Panc1 (cell line): ENCODE measurements around the gene VWA8. TPM values are rescaled to one million over a fixed set of nuclear protein-coding genes. Genes with fewer than 3 reads are reported as not detected.

ENCODE experiments used
- ATAC-seq: fragments of 200-7000 bp; cut with Tn5 transposase; 2 replicates; pipeline ENCODE4 v1.9.1; 2020; ENCODE audit warnings: mild to moderate bottlenecking, moderate library complexity
- BruUV-seq: library from RNA; stranded (reverse); fragments of 400-500 nt; replicated peaks from 2 replicates; lab custom pipeline; 2021; lab: Mats Ljungman, UMichigan
- CTCF ChIA-PET: fragments of 300-600 bp; sonication (Branson Sonifier 250); formaldehyde crosslinking; loops from one replicate; lab custom pipeline; 2022; ENCODE audit warnings: antibody characterized with exemption; lab: Charles Lee
- POLR2A ChIA-PET: fragments of 300-600 bp; sonication (Branson Sonifier 250); formaldehyde crosslinking; loops from one replicate; lab custom pipeline; 2022; ENCODE audit warnings: antibody characterized with exemption; lab: Charles Lee
- DNase-seq: peaks from one replicate; pipeline ENCODE4 v3.0.0-alpha.2; 2010; ENCODE audit warnings: low read depth, low spot score
- H3K27ac ChIP-seq: 2 replicates; pipeline ENCODE4 v1.5.1; 2011; ENCODE audit warnings: mild to moderate bottlenecking, low read length, inconsistent platforms
- H3K27me3 ChIP-seq: fragments of 200-500 bp; sonication (Bioruptor generic); 2 replicates; pipeline ENCODE4 v1.6.0; 2014; ENCODE audit warnings: low read length, inconsistent platforms; ENCODE audit not compliant: control insufficient read depth, insufficient read depth
- H3K36me3 ChIP-seq: fragments of 200-500 bp; sonication (Bioruptor generic); 2 replicates; pipeline ENCODE4 v1.5.1; 2014; ENCODE audit warnings: inconsistent platforms, mild to moderate bottlenecking, low read length, moderate library complexity; ENCODE audit not compliant: control insufficient read depth, insufficient read depth
- H3K4me1 ChIP-seq: 2 replicates; pipeline ENCODE4 v1.5.1; 2011; ENCODE audit warnings: inconsistent platforms, mild to moderate bottlenecking, low read length, moderate library complexity; ENCODE audit not compliant: control insufficient read depth, insufficient read depth
- H3K4me3 ChIP-seq, 2 experiments: 2 replicates each; pipeline ENCODE4 v1.5.1; 2011 to 2012; ENCODE audit warnings: low read depth in 2 of 2, low read length in 2 of 2, mild to moderate bottlenecking in 2 of 2, inconsistent platforms in 1 of 2, moderate library complexity in 1 of 2
- H3K9me3 ChIP-seq: fragments of 200-500 bp; sonication (Bioruptor generic); 2 replicates; pipeline ENCODE4 v1.5.1; 2014; ENCODE audit warnings: low read depth, mild to moderate bottlenecking, inconsistent platforms, low read length, moderate library complexity; ENCODE audit not compliant: control insufficient read depth, insufficient read depth
- CTCF ChIP-seq: fragments of 450-650 bp; IDR thresholded peaks from 2 replicates; pipeline ENCODE4 v1.5.1; 2017; ENCODE audit warnings: mild to moderate bottlenecking
- POLR2AphosphoS5 ChIP-seq: IDR thresholded peaks from 2 replicates; pipeline ENCODE4 v1.6.1; 2012; ENCODE audit warnings: mild to moderate bottlenecking, low read depth, low read length, moderate library complexity
- REST ChIP-seq, 2 experiments: IDR thresholded peaks; 2 replicates each; pipeline ENCODE4 v1.6.1; 2011 to 2012; ENCODE audit warnings: low read depth in 2 of 2, control low read depth in 1 of 2, low read length in 1 of 2, mild to moderate bottlenecking in 1 of 2, moderate library complexity in 1 of 2; ENCODE audit not compliant: insufficient read depth in 1 of 2
- SIN3A ChIP-seq: IDR thresholded peaks from 2 replicates; pipeline ENCODE4 v1.6.1; 2012; ENCODE audit warnings: low read depth, mild to moderate bottlenecking, low read length, moderate library complexity, borderline replicate concordance; ENCODE audit not compliant: insufficient read depth
- TCF7L2 ChIP-seq: IDR thresholded peaks from 2 replicates; pipeline ENCODE4 v1.6.1; 2011; ENCODE audit warnings: mild to moderate bottlenecking, low read depth, low read length, inconsistent platforms
- in situ Hi-C: cut with HindIII; loops from 2 replicates; pipeline ENCODE4 v1.10.0; 2016; ENCODE audit warnings: low sequenced_read_pairs, low pct_unique_long_range_greater_than_20kb
- intact Hi-C: fragments of 100-400 bp; cut with micrococcal nuclease; formaldehyde crosslinking; loops from one replicate; pipeline ENCODE4 v1.10.0; 2022; ENCODE audit not compliant: unreplicated experiment
- total RNA-seq: library from RNA; stranded (reverse); gene quantifications from one replicate; pipeline ENCODE4 v1.2.1, GENCODE V29; 2021; ENCODE audit not compliant: unreplicated experiment

VWA8 gene
- total RNA-seq, 1 experiment from 2014 or later = 11.2 TPM

DNA sequence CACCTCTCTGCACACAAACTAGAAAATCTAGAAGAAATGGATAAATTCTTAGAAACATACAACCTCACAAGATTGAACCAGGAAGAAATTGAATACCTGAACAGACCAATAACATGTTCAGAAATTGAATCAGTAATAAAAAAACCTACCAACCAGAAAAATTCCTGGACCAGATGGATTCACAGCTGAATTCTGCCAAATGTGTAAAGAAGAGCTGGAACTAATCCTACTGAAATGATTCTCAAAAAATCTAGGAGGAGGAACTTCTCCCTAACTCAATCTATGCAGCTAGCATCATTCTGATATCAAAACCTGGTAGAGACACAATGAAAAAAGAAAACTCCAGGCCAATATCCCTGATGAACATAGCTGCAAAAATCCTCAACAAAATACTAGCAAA, 336.9 kb downstream of the VWA8 start:
- no peak for ATAC-seq
- BruUV-seq = no TSS peak
- no peaks in the 10 kb centered on the region for H3K4me1 ChIP-seq
- ChIA-PET CTCF (no interaction called here), POLR2A (no interaction called here)
- TF ChIP-seq SIN3A (no peak), POLR2AphosphoS5 (no peak), REST (IDR thresholded peaks at IDR 0.05; ENCODE audit: insufficient read depth in 1 of 2, low read depth in 2 of 2, low read length in 1 of 2) (no peak), CTCF (no peak), TCF7L2 (no peak)
- H3K4me3 ChIP-seq = no peak overlapping the region
- H3K27me3 ChIP-seq = no peaks in the 10 kb centered on the region
- H3K27ac ChIP-seq = no peak overlapping the region
- no peak for DNase-seq
- H3K9me3 ChIP-seq = no peaks in the 10 kb centered on the region
- in situ Hi-C loops (no loop called here), intact Hi-C loops (no loop called here)
- H3K36me3 ChIP-seq = no peaks in the 10 kb centered on the region

DNA sequence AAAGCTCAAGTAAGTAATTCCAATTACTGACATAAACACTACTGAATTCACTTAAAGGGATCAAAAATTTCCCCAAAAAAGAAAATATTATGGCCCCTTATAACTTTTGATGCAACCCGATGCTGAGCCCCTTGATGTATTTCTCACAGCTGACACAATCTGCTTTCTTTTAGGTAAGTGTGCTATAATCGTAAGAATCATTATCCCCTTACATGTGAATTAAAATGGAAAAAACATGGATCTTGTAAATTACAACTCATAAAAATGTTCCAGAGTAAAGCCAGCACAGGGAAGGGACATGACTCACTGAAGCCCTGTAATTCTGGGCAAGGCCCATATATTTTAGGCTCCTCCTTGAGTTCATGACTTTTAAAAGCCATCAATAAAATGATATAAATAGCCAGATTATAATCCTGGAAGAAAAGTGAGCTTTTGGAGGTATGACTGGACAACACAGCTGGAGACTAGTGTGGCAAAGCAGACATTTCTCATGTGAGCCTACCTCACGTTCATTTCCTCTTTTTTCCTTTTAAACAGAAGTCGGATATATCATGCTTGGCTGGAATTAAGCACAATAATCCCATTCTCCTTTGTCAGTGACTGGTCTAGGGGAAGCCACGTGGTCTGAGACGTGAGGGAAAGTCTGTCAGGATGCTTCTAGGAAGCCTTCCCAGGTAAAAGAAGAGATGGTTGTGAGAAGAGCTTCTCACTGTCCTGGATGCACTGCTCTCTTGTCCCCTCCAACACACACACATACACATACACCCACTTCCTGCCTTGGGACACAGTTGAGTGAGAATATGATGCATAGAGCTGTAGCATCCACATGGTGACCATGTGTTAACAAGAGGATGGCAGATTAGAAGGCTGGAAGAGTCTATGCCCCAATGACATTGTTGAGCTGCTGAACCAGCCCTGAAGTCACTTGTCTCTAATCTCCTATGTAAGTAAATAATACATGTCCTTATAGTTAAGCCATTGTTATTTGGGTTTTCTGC, 338.2 kb downstream of the VWA8 start:
- no peaks in the 10 kb centered on the region for H3K4me1 ChIP-seq
- no TSS peak for BruUV-seq
- no peak overlapping the region for H3K27ac ChIP-seq
- CTCF ChIA-PET = no interaction called here
- DNase-seq (no peak), ATAC-seq (no peak)
- intact Hi-C loops (no loop called here), in situ Hi-C loops (no loop called here)
- H3K4me3 ChIP-seq = no peak overlapping the region
- TF ChIP-seq SIN3A (no peak), POLR2AphosphoS5 (no peak), TCF7L2 (no peak), REST (IDR thresholded peaks at IDR 0.05; ENCODE audit: insufficient read depth in 1 of 2, low read depth in 2 of 2, low read length in 1 of 2) (no peak), CTCF (no peak)
- no peaks in the 10 kb centered on the region for H3K27me3 ChIP-seq
- POLR2A ChIA-PET = no interaction called here
- no peaks in the 10 kb centered on the region for H3K9me3 ChIP-seq
- H3K36me3 ChIP-seq = no peaks in the 10 kb centered on the region
